ENCODE data around the gene LSM5.

Gene LSM5

DNA sequence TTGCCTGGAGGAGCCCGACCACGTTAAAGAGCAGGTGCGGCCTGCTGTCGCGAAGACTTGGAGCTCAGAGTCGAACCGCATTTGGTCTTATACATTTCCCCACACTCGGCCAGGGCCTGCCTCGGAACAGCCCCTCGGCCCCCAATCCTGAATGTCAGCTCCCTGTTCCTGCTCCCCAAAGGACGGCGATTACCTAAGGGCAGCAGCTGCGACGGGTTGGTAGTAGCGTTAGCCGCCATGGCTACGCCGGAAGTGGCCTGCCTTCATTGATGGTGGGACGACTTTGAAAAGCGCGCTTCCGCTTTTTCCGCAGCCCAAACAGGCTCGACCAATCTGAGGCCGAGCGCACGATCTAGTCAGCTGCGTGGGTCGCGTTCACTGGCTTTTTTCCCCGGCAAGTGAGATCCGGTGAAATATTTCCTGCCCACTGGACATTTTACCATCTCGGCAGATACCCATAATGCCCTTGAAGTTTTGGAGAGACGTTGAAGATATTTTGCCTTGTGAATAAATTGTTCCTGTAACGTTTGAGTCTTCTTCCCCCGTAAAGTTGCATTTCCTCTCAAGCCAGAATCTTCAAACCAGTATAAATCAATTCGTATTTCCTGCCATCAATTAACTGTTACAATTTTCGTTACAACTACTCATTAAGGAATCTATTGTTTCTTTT lies at the start of gene LSM5:
LSM5 (minus strand) TSS at position 254 of the 670 bp plus-strand sequence; CDS start at position 239, 15 bp downstream.
- peak; percentile 76 for DNase-seq (ENCODE audit: low spot score)

DNA sequence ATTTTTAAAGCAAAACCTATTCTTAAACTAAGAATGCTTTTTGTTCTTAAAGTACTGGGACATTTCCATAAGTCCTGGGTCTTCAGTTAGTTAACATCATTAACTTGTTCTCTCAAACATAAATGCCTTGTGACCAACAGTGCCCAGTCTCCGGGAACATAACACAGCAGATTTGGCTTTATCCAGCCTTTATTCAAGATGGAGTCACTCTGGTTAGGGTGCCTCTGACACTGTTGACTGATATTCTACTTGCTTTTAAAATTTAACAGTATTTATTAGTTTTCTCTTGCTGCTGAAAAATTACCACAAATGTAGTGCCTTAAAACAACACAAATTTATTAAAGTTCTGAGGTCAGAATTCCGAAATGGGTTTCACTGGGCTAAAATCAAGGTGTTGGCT lies 49.2 kb upstream of the LSM5 start:
- no peak for DNase-seq (ENCODE audit: low spot score)

DNA sequence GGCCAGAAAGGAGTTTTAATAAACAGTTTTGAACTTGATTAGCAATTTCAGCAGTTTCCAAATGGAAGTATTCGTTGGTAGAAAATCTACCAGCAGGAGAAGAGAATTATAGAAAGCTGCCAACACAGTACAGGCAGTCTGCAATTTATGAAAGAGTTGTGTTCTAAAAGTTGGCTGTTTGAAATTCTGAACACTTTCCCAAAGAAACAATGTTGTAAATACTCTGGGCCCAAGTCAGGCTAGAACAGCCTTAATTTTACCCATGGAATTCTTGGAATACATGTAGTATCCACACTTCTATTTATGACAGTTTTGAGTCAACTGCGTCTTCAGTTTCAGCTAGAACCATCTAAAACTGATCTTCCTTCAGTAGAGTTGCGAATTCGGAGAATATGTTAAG lies 47.6 kb upstream of the LSM5 start:
- DNase-seq (ENCODE audit: low spot score), result no peak

DNA sequence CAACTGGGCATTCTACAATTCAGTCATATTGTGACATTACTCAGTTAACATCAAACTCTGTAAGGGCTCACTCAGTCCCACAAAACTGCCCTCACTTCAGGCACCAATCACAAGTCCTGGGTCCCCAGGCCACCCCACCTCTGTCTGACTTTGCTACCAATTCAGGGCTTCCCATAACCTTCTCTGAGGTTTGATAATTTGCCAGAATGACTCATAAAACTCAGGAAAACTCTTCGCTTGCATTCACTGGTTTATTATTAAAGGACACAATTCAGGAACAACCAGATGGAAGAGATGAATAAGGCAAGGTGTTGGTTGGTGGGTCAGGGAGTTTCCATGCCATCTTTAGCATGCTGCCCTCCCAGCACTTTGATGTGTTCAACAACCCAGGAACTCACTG lies 46.4 kb upstream of the LSM5 start:
- DNase-seq (ENCODE audit: low spot score), result no peak

DNA sequence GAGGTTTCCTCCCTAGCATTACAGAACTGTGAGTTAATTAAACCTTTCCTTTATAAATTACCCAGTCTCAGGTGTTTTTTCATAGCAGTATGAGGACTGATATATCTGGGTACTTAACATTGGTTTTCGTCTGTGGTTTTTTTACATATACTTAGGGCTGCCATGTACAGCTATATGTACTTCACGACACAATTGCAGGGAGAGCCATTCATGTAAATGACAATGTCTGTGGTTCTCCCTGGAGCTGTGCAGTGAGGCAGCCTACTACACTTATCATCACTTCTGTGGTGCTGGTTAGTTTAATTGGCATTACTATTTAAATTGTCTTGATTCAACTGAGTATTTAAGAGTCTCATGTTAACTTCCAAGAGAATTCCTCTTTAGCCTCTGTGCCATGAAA lies 45.8 kb upstream of the LSM5 start:
- DNase-seq (ENCODE audit: low spot score), result no peak

DNA sequence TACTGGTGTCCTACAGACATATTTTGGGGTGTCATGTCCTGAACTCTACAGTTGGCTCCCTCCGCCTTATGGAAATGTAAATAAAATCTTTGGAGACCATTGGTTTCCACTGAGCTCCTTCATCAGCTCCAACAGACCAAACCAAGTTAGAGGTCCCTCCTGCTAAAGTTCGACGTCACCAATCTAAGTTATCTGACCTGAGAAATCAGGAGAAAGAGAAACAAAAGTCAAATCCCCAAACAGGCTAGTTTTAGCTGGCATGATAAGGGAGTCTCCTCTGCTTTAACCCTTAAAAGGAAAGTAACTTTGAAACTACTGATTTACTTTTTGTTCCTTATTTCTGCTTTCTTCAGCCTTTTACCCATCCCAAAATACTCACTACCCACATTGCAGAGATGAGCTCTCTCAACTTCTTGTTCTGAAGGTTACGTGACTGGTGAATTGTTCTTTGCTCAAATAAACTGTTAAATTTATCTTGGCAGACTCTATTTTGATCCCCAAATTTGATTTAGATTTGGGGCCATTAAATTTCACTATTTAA lies 45.1 kb upstream of the LSM5 start:
- no peak for DNase-seq (ENCODE audit: low spot score)

DNA sequence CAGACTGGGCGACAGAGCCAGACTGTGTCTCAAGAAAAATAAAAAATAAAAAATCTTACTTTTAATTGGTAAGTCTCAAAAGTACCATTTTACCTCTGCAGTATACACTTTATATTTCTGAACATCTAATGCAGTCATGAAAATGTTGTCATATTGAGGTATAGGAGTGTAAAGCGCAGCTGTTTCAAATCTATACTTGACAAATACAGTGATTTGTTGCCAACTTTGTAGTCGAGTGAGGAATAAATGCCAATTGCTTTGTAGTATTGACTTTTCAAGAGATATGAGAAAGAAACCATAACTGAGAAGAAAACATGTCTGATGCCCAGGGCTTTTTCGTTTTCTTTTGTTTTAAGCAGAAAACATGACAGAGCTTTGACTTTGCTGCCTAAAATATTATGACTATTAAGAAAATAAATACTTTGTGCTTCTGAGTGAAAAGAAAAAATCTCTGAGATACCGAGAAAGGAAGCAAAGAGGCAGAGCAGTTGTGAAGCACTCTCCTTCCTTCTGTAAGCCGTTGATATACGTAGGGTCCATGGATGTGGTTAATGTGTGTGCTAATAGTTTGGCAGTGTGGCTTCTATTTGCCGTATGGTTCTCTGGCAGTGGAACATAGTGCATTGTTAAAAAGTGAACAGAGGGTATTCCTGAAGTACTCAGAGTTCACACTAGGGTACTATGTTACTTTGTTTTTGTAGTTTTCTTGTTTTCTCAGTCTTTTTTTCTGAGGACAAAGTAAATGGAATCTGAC lies 43.3 kb upstream of the LSM5 start:
- DNase-seq (ENCODE audit: low spot score), result no peak

DNA sequence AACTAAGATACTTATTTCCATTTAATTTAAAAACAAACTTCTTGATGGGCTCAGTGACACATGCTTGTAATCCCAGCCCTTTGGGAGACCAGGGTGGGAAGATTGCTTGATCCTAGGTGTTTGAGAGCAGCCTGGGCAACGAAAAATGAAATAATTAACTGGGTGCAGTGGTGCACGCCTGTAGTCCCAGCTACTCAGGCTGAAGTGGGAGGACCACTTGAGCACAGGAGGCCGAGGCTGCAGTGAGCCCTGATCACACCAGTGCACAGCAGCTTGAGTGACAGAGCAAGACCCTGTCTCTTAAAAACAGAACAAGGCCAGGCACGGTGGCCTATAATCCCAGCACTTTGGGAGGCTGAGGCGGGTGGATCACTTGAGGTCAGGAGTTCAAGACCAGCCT lies 42.5 kb upstream of the LSM5 start:
- DNase-seq (ENCODE audit: low spot score), result no peak

DNA sequence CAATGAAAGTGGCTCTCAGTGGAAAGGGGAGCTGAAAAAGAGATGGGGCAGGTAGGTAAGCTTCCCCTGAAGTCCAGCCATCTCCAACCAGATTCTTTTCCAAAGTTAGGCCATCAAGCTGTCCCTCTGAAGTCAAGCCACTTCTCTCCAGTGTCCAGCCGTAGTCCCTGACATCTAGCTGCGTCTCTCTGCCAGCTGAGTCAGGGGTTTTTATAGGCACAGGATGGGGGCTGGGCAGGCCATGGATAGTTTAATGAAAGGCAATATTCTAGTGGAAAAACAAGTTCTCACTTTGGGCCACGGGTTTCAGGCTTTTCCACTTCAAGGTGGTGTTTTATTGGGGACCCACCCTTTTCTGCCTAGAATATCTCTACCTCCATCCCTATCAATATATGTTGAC lies 41.9 kb upstream of the LSM5 start:
- no peak for DNase-seq (ENCODE audit: low spot score)

DNA sequence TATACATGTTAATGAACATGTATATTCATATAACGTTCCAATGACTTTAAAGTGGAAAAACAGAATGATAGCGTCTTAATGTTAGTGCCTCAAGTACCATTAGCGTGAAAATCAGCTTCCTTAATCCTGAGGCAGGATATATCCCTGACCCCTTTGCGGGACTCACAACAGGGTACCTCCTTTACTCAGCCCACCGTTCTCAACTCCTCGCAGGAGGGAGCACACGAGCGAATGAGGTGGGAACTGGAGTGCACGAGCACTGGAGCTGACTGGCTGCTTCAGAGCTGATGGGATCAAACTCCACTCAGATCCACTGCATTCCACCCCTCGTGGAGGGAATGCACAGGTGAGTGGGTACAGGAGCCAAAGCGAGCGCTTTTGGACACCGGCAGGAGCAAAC lies 41.2 kb upstream of the LSM5 start:
- no peak for DNase-seq (ENCODE audit: low spot score)

DNA sequence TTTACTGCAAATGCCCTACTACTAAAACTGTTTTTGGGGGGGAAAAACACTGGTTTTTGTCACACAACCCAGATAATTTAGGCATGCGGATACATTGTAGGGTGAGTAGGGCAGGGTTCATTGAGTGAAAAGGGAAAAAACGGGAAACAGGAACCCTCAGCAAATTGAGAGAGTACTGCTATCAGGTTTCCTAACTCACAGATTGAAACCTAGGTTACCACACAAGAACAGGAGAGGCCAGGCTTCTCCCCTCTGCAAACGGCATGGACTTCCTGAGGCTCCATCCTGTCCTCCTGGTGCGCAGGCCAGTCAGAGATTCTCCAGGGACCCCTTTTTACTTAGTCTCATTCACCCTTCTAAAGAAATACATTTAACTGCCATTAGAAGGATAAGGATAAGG lies 35.7 kb upstream of the LSM5 start:
- no peak for DNase-seq (ENCODE audit: low spot score)

DNA sequence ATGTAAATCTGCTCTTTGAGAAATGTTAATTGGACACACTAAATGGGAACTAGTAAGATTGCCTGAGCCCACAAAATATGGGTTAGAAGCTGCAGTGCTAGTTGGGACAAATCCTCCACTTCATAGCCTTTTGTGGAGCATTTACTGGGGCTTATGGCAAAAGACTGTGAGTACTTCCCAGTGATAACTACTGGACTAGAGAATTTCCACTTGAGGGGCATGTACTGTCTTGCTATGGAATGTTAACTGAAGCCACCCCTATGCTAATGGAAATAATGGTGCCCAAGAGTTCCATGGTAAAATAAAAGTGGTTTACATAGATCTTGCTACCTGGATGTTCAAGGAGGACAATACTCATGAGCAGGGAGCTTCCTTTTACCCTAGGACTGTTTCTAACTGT lies 34.5 kb upstream of the LSM5 start:
- no peak for DNase-seq (ENCODE audit: low spot score)

DNA sequence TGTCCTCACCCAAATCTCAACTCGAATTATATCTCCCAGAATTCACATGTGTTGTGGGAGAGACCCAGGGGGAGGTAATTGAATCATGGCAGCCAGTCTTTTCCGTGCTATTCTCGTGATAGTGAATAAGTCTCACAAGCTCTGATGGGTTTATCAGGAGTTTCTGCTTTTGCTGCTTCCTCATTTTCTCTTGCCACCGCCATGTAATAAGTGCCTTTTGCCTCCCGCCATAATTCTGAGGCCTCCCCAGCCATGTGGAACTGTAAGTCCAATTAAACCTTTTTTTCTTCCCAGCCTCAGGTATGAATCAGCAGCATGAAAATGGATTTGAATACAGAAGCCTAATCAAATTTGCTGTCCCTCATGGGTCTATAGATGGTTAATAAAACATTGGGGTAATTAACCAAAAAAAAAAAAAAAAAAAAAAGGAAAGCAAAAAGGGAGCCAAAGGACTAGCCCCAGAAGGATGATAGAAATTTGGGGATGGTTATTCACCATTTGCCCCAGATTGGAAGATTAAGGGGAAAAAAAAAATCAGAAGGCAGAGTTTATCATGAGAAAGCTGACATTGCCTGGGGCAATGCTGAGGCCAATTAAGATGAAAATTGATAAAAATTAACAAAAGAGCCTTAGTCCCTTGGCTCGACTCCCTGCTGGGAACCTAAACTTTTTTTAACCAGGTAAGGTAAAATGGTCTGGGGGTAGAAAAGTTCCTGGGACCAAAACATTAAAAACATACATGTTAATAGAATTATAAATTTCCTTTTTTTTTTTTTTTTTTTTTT lies 32.8 kb upstream of the LSM5 start:
- DNase-seq (ENCODE audit: low spot score), result no peak

DNA sequence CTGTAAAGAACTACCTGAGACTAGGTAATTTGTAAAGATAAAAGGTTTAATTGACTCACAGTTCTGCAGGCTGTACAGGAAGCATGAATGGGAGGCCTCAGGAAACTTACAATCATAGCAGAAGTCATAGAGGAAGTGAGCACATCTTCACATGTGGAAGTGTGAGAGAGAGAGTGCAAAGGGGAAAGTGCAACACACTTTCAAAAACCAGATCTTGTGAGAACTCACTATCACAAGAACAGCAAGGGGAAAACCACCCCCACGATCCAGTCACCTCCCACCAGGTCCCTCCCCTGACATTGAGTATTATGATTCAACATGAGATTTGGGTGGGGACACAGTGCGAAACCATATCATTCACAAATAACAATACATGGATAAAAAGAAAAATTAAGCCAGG lies 29.6 kb upstream of the LSM5 start:
- no peak for DNase-seq (ENCODE audit: low spot score)

DNA sequence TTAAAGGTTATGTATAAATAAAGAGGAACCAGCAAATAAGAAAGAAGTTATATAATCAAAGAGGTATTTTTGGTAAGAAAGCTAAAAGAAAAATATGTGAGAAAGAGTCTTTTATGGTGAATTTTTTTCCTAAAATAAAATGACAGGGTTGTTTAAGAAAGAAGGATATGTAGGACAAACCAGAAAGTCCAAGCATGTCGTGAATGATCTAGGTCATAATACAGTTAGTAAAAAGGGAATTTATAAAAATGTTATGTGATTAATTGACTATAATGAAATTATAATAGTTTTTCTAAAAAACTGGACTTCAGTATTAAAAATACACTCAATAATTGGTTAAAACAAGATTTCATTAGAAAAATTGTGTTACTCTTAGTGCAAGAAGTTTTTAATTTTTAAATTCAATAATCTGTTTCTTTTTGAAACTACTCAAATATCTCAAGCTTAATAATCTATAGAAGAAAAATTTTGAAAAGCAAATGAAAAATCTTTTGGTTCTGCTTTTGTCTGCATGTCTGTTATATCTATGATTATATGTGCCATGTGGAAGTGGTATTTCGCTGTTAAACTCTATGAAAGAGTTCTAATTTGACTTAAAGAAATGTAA lies 28.5 kb upstream of the LSM5 start:
- no peak for DNase-seq (ENCODE audit: low spot score)

DNA sequence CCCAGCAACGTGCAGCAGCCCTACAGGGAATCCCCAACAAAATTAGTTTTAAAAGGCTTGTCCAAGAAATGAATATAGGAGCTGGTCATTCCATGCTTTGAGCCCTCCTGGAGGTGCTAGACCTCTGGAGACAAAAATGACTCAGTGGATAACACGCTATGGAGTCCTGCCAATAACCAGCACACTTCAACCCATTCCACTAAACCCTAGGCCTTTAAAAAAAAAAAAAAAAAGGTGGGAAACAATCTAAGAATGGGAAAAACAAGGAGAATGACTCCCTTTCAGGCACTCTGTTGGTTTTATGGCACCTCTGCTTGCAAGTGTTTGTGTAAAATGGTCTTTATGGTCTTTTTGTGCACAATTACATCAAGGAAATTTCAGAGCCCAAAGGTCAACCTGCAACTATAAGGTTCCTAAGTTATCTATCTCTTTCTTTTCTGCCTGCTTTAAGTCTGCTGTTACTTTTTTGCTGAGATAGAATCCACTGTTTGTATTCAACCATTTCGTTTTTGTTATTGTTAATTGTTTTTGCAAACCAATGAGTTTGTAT lies 26.4 kb upstream of the LSM5 start:
- DNase-seq (ENCODE audit: low spot score), result no peak

DNA sequence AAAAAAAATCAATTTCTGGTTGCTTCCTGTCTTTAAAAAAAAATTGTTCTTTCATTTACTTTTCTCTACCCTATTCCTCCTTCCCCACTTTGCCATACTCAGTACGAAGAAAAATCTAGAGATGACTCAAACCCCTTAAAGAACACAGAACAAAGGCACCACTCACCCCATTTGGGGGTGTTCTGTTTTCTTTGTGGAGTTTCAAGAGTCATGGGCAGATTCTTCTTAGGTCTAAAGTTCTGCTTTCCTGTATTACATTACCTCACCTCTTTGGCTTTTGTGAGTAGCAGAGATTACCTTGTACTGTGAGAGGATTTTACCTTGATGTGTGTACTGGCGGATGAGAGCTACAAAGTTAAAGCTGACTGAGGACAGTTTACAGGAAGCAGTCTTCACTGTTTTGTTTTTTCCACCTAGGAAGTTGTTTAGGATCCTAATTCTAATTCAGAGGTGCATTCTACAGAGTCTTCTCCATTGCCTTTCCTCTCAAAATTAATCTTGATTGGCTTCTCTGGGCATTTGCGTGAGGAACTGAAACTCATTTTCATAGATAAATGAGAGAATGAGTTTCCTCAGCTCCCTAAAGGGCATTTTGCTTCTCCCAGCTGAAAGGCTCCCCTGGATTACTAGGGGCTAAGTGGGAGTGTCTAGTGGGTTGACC lies 25.8 kb upstream of the LSM5 start:
- DNase-seq (ENCODE audit: low spot score), result no peak

DNA sequence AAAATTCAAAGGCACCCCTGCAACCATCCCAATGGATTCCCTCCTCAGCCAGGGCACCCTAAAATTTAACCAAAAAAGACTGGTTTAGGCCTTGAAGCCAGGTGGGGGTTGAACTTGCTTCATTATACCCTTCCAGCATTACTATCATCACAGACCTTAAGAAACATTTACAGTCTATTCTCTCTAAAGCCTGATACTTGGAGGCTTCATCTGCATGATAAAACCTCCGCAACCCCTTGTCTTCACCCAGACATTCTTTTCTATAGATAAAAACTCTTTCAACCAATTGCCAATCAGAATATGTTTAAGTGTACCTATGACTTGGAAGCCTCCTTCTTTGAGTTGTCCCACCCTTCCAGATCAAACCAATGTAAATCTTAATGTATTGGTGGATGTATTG lies 23.0 kb upstream of the LSM5 start:
- DNase-seq (ENCODE audit: low spot score), result no peak

DNA sequence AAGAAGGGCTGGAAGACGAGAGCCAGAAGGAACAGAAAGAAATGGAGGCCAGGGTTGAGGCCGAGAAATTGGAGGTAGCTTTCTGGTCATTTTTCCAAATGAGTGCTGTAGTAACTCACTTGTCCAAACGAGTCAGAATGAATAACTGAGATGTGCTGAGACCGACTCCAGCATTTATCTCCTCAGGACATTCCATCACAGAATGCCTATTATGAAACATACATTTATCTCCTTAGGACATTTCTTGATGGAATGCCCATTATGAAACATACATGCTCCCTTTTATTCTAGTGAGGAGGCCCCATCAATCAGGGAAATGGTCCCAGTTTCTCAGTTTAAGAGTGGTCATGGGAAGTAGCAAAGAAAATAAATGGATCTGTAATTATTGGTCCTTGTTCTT lies 21.6 kb upstream of the LSM5 start:
- DNase-seq (ENCODE audit: low spot score), result no peak

DNA sequence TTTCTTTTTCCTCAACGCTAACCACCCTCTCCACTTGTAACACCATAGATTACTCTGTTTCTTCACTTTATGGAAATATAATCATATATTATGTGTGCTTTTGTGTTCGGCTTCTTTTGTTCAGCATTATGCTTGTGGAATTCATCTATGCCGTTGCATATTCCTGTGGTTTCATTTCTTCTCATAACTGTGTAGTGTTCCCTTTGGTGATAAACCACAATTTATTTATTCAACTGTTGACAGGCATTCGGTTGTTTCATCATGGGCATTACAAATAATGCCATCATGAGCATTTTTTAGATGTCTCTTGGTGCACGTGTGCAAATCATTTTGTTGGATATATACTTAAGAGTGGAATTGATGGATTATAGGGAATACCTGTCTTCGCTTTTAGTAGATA lies 17.2 kb upstream of the LSM5 start:
- DNase-seq (ENCODE audit: low spot score), result no peak

DNA sequence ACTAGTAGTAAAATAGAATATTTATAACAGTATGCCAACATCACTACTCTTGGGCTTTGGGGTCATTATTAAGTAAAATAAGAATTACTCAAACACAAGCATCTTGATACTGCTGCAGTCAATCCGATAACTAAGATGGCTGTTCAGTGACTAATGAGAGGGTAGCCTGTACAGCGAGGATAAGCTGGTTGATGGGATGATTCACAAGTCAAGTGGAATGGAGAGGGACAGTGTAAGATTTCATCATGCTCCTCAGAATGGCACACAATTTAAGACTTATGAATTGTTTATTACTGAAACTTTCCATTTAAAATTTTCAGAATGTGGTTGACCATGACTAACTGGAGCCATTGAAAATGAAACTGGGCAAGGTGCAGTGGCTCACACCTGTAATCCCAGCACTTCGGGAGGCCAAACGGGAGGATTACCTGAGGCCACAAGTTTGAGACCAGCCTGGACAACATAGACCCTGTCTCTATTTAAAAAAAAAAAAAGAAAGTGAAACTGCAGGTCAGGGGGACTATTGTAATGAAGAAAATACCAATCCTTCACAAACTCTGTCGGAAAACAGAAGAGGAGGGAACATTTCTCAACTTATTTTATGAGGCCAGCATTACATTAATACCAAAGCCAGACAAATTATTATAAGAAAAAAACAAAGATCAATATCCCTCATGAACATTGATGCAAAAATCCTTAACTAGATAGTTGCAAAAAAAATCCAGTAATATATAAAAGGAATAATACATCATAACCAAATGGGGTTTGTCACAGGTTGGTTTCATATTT lies 16.3 kb upstream of the LSM5 start:
- DNase-seq (ENCODE audit: low spot score), result no peak

All from HuH-7 (cell line).